ENCODE measurements around the gene ALKBH7. TPM values are rescaled to one million over a fixed set of nuclear protein-coding genes. Genes with fewer than 3 reads are reported as not detected.

The ALKBH7 gene, protein sequence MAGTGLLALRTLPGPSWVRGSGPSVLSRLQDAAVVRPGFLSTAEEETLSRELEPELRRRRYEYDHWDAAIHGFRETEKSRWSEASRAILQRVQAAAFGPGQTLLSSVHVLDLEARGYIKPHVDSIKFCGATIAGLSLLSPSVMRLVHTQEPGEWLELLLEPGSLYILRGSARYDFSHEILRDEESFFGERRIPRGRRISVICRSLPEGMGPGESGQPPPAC
- polyA plus RNA-seq (2012; ENCODE audit: insufficient read length, low read depth), result 127 TPM

DNA sequence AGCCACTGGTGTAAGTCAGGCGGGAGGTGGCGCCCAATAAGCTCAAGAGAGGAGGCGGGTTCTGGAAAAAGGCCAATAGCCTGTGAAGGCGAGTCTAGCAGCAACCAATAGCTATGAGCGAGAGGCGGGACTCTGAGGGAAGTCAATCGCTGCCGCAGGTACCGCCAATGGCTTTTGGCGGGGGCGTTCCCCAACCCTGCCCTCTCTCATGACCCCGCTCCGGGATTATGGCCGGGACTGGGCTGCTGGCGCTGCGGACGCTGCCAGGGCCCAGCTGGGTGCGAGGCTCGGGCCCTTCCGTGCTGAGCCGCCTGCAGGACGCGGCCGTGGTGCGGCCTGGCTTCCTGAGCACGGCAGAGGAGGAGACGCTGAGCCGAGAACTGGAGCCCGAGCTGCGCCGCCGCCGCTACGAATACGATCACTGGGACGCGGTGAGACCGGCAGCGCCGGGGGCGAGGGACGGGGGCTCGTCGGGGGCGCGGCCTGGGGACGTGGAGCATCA lies at the start of gene ALKBH7:
ALKBH7 (plus strand) TSS at position 201 of the 502 bp plus-strand sequence; CDS start at position 228, 27 bp downstream.
- peak; percentile 35; the same call in 1 of the 2 replicates for TF ChIP-seq TAF1 (IDR thresholded peaks at IDR 0.05; ENCODE audit: borderline replicate concordance, insufficient read depth, low read length)
- TF ChIP-seq, protein P1, sequence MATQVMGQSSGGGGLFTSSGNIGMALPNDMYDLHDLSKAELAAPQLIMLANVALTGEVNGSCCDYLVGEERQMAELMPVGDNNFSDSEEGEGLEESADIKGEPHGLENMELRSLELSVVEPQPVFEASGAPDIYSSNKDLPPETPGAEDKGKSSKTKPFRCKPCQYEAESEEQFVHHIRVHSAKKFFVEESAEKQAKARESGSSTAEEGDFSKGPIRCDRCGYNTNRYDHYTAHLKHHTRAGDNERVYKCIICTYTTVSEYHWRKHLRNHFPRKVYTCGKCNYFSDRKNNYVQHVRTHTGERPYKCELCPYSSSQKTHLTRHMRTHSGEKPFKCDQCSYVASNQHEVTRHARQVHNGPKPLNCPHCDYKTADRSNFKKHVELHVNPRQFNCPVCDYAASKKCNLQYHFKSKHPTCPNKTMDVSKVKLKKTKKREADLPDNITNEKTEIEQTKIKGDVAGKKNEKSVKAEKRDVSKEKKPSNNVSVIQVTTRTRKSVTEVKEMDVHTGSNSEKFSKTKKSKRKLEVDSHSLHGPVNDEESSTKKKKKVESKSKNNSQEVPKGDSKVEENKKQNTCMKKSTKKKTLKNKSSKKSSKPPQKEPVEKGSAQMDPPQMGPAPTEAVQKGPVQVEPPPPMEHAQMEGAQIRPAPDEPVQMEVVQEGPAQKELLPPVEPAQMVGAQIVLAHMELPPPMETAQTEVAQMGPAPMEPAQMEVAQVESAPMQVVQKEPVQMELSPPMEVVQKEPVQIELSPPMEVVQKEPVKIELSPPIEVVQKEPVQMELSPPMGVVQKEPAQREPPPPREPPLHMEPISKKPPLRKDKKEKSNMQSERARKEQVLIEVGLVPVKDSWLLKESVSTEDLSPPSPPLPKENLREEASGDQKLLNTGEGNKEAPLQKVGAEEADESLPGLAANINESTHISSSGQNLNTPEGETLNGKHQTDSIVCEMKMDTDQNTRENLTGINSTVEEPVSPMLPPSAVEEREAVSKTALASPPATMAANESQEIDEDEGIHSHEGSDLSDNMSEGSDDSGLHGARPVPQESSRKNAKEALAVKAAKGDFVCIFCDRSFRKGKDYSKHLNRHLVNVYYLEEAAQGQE (IDR thresholded peaks at IDR 0.05; ENCODE audit: insufficient read depth in 1 of 2, low read depth in 2 of 2, low read length in 2 of 2), result no peak
- TF ChIP-seq FOXP2 (optimal IDR thresholded peaks at IDR 0.05; ENCODE audit: borderline replicate concordance, extremely low read depth, extremely low read length, insufficient read depth), result peak; percentile 58
- peak; percentile 53 for TF ChIP-seq POLR2AphosphoS5 (IDR thresholded peaks at IDR 0.05; ENCODE audit: low read depth, low read length)

DNA sequence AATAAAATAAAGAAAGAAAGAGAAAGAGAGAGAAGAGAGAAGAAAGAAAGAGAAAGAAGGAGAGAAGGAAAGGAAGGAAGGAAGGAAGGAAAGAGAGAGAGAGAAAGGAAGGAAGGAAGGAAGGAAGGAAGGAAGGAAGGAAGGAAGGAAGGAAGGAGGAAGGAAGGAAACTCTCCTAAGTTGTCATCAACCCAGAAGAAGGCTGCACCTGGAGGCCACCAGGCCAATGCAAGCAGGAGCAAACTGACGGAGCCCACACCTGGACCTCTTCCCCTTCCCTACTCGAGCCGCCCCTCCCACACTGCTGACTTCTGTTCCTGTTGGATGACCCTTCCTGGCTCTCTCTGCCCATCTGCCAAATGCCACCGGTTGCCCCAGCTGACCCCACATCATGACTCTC lies 47.8 kb upstream of the ALKBH7 start:
- TF ChIP-seq POLR2AphosphoS5 (IDR thresholded peaks at IDR 0.05; ENCODE audit: low read depth, low read length), result no peak

DNA sequence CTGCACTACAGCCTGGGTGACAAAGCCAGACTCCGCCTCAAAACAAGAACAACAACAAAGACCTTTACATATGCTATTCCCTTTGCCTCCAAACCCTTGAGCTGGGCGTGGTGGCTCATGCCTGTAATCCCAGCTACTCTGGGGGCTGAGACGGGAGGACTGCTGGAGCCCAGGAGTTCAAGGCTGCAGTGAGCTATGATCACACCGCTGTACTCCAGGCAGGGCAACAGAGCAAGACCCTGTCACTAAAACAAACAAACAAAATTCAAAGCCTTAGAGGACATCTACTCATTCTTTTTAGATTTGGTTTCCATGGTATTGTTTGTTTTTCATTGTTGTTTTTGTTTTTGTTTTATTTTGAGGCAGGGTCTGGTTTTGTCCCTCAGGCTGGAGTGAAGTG lies 47.0 kb upstream of the ALKBH7 start:
- TF ChIP-seq TAF1 (IDR thresholded peaks at IDR 0.05; ENCODE audit: borderline replicate concordance, insufficient read depth, low read length) (no peak), SIN3A (IDR thresholded peaks at IDR 0.05; ENCODE audit: borderline replicate concordance, insufficient read depth, low read length) (no peak), POLR2AphosphoS5 (IDR thresholded peaks at IDR 0.05; ENCODE audit: low read depth, low read length) (no peak), FOXP2 (optimal IDR thresholded peaks at IDR 0.05; ENCODE audit: borderline replicate concordance, extremely low read depth, extremely low read length, insufficient read depth) (no peak)
- TF ChIP-seq, protein P1 (IDR thresholded peaks at IDR 0.05; ENCODE audit: insufficient read depth in 1 of 2, low read depth in 2 of 2, low read length in 2 of 2), result no peak

DNA sequence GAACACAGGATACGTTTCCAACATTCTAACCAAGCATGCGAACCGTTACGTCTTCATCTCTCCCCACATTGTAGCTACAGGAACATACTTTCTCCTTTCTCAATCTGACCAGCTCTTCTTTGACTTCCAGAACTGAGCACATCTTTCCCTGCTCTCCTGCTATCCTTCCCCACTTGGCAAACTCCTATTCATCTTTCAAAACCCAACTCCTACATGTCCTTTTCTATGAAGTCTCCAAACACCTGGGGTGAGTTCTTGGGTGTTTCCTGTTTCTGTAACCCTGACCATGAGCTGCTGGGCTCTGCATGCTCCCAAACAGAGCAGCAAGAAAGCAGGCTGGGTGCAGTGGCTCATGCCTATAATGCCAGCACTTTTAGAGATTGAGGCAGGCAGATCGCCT lies 45.8 kb upstream of the ALKBH7 start:
- TF ChIP-seq, protein P1 (IDR thresholded peaks at IDR 0.05; ENCODE audit: insufficient read depth in 1 of 2, low read depth in 2 of 2, low read length in 2 of 2), result no peak

DNA sequence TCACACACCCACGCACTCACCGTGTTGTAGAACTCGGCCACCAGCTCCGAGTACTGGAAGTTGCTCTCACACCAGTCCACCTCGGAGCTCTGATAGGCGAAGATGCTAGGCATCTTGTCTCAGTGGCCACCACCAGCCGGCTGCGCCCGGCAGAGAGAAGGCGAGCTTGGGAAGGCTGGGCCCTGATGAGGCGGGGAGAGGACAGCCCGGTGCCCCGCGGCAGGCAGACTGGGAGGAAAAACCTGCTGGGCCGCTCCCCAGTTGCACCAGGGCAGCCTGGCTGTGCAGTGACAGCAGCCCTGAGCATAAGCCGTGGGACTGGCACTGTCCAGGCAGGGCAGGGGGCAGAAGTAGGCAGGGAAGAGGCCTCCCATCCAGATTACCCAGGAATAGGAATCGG lies 39.2 kb upstream of the ALKBH7 start, which contains the start of gene ACER1:
ACER1 (minus strand) TSS at position 174 of the 400 bp plus-strand sequence; CDS start at position 113, 61 bp downstream.
- TF ChIP-seq FOXP2 (optimal IDR thresholded peaks at IDR 0.05; ENCODE audit: borderline replicate concordance, extremely low read depth, extremely low read length, insufficient read depth) (no peak), TAF1 (IDR thresholded peaks at IDR 0.05; ENCODE audit: borderline replicate concordance, insufficient read depth, low read length) (no peak), SIN3A (IDR thresholded peaks at IDR 0.05; ENCODE audit: borderline replicate concordance, insufficient read depth, low read length) (no peak), POLR2AphosphoS5 (IDR thresholded peaks at IDR 0.05; ENCODE audit: low read depth, low read length) (no peak)
- TF ChIP-seq, protein P1 (IDR thresholded peaks at IDR 0.05; ENCODE audit: insufficient read depth in 1 of 2, low read depth in 2 of 2, low read length in 2 of 2), result no peak

Measured in PFSK-1 (cell line).